WERI-Rb-1 (cell line): ENCODE measurements around the gene MYO18A.

Source experiments
- DNase-seq: peaks from one replicate; pipeline ENCODE4 v3.0.0-alpha.2; 2020
- H3K27ac ChIP-seq: fragments of 250-450 bp; sonication (Bioruptor Pico); 2 replicates; pipeline ENCODE4 v1.5.1; 2020; ENCODE audit warnings: mild to moderate bottlenecking, moderate library complexity
- H3K27me3 ChIP-seq: fragments of 250-450 bp; sonication (Bioruptor Pico); 2 replicates; pipeline ENCODE4 v1.5.1; 2021; ENCODE audit warnings: mild to moderate bottlenecking, low read depth, moderate library complexity; ENCODE audit not compliant: insufficient read depth, severe bottlenecking
- H3K36me3 ChIP-seq: fragments of 250-450 bp; sonication (Bioruptor Pico); 2 replicates; pipeline ENCODE4 v1.5.1; 2020; ENCODE audit warnings: mild to moderate bottlenecking, moderate library complexity
- H3K4me3 ChIP-seq: 2 replicates; pipeline ENCODE4 v1.5.1; 2011; ENCODE audit warnings: low read depth, mild to moderate bottlenecking, control low read depth, low read length
- H3K9me3 ChIP-seq: fragments of 250-450 bp; sonication (Bioruptor Pico); 2 replicates; pipeline ENCODE4 v1.5.1; 2021; ENCODE audit warnings: mild to moderate bottlenecking, moderate library complexity; ENCODE audit not compliant: severe bottlenecking
- CTCF ChIP-seq: IDR thresholded peaks from 2 replicates; pipeline ENCODE4 v1.5.1; 2011; ENCODE audit warnings: low read depth, mild to moderate bottlenecking, control low read depth, inconsistent platforms, low read length

MYO18A gene

GRCh38 chr17:29162082-29162908 is 17.9 kb downstream of the MYO18A start:
- Histone ChIP-seq H3K36me3 (peaks cover 29% of the 10 kb centered on the region), H3K27me3 (no peaks in the 10 kb centered on the region), H3K9me3 (no peaks in the 10 kb centered on the region), H3K4me3 (no peak overlapping the region), H3K27ac (peak overlapping the region; percentile 79)
- no peak for DNase-seq
- no peak for TF ChIP-seq CTCF

- H3K27ac ChIP-seq: no peak overlapping the region
- TF ChIP-seq CTCF: no peak
Observed at GRCh38 chr17:29160253-29160652, 19.9 kb downstream of the MYO18A start.

GRCh38 chr17:29159306-29159860 is 20.8 kb downstream of the MYO18A start:
- H3K27ac ChIP-seq: no peak overlapping the region; the same call in 1 of the 2 replicates
- TF ChIP-seq CTCF: no peak

More at GRCh38 chr17:29160253-29160652, 19.9 kb downstream of the MYO18A start:
- Histone ChIP-seq H3K36me3 (peaks cover 12% of the 10 kb centered on the region), H3K9me3 (no peaks in the 10 kb centered on the region), H3K27me3 (no peaks in the 10 kb centered on the region), H3K4me3 (no peak overlapping the region)
- no peak for DNase-seq

GRCh38 chr17:29158488-29159275 is 21.5 kb downstream of the MYO18A start:
- Histone ChIP-seq H3K36me3 (no peaks in the 10 kb centered on the region; the same call in 1 of the 2 replicates), H3K27me3 (no peaks in the 10 kb centered on the region), H3K27ac (peak overlapping the region; percentile 73), H3K9me3 (no peaks in the 10 kb centered on the region), H3K4me3 (no peak overlapping the region)
- TF ChIP-seq CTCF: no peak
- DNase-seq: no peak

More at GRCh38 chr17:29159306-29159860, 20.8 kb downstream of the MYO18A start:
- Histone ChIP-seq H3K4me3 (no peak overlapping the region), H3K27me3 (no peaks in the 10 kb centered on the region), H3K36me3 (peaks cover 3% of the 10 kb centered on the region), H3K9me3 (no peaks in the 10 kb centered on the region)
- DNase-seq: no peak

GRCh38 chr17:29158096-29158487 is 22.1 kb downstream of the MYO18A start:
- Histone ChIP-seq H3K27me3 (no peaks in the 10 kb centered on the region), H3K4me3 (no peak overlapping the region), H3K36me3 (no peaks in the 10 kb centered on the region; the same call in 1 of the 2 replicates), H3K27ac (peak overlapping the region; percentile 73), H3K9me3 (no peaks in the 10 kb centered on the region)
- DNase-seq: peak; percentile 67
- TF ChIP-seq CTCF: no peak
